RPMI7951 (cell line): ENCODE results near the gene ZBTB3. TPM values are rescaled to one million over a fixed set of nuclear protein-coding genes. Genes with fewer than 3 reads are reported as not detected.
A peak's percentile ranks its signal among the peaks of the same experiment; 100 is the strongest.
"Not testable (repeated sequence)": the region's sequence is repeated elsewhere in the genome, so short reads cannot be mapped to it uniquely, and the experiment has no call there.

Source experiments
- DNase-seq: peaks from one replicate; pipeline ENCODE4 v3.0.0-alpha.2; 2012; ENCODE audit warnings: low read depth
- total RNA-seq: library from RNA; depleted of rRNA; stranded (reverse); fragments of >200 nt; shearing (Covaris generic); gene quantifications from 2 replicates; pipeline ENCODE4 v1.2.3, GENCODE V29; 2014; rRNA removed

Gene ZBTB3
- 10.1 and 11.4 TPM in 2 replicates for total RNA-seq

- peak; percentile 100 for DNase-seq
Observed at GRCh38 chr11:62753736-62754603, at the start of gene ZBTB3. ZBTB3 (minus strand) TSS chr11:62754160; CDS start chr11:62753664, 496 bp downstream.

DNA sequence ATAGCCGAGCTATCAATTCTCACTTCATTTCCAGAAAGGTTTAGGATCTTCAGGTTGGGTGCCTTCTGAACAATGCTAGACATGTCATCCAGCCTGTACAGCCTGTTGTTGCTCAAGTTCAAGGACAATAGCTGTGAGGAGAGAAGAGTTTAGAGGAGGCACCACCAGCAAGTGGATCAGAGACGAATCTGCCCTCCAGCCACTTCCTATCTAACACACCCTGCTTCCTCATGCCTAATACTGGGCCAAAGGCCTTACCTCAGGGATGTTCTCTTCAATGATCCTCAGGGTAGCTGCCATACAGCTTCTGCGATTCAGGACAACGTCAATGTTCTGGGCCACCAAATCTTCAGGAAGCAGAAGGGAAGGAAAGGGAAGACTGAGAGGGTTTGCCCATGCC lies 47.1 kb upstream of the ZBTB3 start:
- DNase-seq: no peak

- no peak for DNase-seq
Observed at GRCh38 chr11:62799486-62799885, 45.5 kb upstream of the ZBTB3 start.

- DNase-seq: no peak
Observed at GRCh38 chr11:62796281-62796680, 42.3 kb upstream of the ZBTB3 start.

DNA sequence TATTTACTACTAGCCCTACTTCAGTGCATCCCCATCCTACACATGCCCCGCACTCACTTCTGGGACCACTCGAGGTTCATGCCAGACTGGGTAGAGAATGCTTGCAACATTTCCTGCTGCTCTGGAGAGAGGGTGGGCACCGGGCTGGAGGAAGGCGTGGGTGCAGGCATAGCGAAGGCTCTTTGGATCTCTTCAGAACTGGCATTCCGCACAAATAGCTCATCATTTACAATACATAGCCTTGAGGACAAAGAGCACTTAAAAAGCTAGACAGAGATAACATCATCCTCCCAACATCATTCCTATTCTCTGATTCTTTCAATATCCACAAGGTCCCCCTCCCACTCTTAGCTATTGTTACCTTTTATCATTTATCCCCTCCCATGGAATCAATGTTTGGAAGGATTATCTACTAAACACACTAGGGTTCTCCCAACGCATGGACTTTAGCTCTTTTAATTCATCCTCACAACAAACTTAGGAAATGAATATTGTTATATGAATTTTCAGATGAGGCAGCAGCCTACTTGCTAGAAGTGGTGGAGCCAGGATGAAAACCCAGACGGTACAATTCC lies 40.3 kb upstream of the ZBTB3 start:
- DNase-seq: no peak

DNA sequence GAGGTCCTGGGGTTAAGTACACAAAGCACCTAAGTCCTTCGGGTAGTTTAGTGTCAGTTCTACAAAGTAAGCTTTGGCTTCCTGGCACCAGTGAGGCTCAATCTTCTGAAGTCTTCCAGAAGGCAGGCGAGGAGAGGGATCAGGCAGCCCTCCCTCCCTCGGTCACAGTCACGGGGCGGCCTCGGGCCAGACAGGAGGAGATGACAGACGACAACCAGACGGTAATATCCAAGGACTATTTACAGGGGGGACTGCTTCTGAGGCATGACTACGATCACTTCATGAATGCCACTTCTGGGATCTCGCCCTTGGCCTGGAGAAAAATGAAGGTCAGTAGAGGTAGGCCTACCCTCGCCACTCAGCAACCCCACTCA lies 38.2 kb upstream of the ZBTB3 start:
- DNase-seq: no peak

- peak; percentile 79 for DNase-seq
Observed at GRCh38 chr11:62791501-62792201, 37.7 kb upstream of the ZBTB3 start, which contains the start of gene TMEM223. TMEM223 (minus strand) TSS chr11:62792006; CDS start chr11:62791994, 12 bp downstream.

GRCh38 chr11:62789576-62789975 lies 35.6 kb upstream of the ZBTB3 start:
- no peak for DNase-seq

GRCh38 chr11:62788991-62789390 lies 35.0 kb upstream of the ZBTB3 start:
- no peak for DNase-seq

- DNase-seq: peak; percentile 96
Observed at GRCh38 chr11:62787005-62787759, 33.2 kb upstream of the ZBTB3 start, which contains the start of gene TMEM179B. TMEM179B (plus strand) TSS chr11:62787402; CDS start chr11:62787432, 30 bp downstream.

DNA sequence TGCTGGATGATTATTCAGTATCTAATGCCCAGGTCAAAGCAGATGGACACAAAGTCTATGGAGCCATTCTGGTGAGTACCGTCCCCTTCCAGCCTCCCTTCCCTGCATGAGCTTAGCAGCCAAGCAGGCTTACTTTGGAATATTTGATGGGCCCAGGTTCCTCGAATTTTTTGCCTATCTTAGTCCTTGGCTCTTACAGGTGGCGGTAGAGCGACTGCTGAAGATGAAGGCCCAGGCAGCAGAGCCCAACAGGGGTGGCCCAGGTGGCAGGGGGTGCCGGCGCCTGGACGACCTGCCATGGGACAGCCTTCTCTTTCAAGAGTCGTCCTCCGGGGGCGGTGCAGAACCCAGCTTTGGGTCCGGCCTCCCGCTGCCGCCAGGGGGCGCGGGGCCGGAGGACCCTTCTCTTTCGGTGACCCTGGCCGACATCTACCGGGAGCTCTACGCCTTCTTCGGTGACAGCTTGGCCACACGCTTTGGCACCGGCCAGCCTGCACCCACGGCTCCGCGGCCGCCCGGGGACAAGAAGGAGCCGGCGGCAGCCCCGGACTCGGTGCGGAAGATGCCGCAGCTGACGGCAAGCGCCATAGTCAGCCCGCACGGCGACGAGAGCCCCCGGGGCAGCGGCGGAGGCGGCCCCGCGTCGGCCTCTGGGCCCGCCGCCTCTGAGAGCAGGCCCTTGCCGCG lies 32.5 kb upstream of the ZBTB3 start:
- peak; percentile 80 for DNase-seq

DNA sequence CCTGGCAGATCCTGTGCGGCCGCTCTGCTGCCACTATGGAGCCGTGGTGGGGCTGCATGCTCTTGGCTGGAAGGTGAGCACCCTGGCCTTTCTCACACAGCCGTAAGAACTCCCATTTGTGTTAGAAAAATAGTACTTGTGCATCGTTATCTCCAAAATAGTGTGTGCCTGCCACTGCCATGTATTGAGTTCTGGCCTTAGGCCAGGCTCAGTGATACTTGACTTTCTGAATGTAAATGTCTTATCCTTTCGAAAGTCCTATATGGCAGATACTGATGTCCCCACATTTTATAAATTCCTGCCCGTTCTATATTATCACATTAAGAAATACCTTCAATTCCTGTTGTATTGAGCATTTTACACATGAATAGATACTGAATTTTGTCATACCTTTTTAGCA lies 28.8 kb upstream of the ZBTB3 start:
- no peak for DNase-seq

DNA sequence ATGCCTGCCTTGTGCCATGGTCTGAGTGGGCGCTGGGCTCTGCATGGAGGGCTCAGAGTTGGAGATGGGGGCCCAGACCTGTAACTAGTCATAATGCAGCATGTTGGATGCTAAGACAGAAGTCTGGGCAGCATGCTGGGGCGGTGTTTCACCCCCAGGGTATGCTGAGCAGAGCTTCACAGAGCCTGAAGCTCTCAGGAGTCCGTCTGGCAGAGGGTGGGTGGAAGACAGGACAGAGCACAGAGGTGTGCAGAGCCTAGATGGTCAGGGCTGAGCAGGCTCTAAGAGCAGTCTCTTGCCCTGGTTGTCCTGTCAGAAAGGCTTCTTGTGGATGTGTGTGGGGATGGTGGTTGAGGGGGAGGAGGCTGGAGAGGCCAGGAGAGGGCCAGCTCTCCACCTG lies 24.5 kb upstream of the ZBTB3 start:
- no peak for DNase-seq

GRCh38 chr11:62777389-62777788 lies 23.4 kb upstream of the ZBTB3 start:
- no peak for DNase-seq

GRCh38 chr11:62775646-62776045 lies 21.7 kb upstream of the ZBTB3 start:
- no peak for DNase-seq

DNA sequence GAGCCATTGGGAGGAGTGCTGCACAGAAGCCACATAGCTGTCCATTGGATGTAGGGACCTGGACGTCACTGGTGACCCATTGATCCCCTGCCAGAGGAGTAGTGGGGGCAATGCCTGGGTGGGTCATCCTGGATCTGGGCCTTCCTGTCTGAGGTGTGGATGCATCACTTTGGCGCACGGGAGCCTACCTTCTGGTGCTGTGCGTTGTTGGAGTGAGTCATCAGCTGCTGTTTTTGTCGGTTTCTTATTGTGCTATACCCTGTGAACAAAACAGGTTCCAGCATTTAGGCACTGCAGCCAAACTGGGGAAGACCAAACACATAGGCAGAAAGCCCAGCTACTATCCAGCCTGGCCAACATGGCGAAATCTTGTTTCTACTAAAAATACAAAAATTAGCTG lies 20.4 kb upstream of the ZBTB3 start:
- no peak for DNase-seq

DNA sequence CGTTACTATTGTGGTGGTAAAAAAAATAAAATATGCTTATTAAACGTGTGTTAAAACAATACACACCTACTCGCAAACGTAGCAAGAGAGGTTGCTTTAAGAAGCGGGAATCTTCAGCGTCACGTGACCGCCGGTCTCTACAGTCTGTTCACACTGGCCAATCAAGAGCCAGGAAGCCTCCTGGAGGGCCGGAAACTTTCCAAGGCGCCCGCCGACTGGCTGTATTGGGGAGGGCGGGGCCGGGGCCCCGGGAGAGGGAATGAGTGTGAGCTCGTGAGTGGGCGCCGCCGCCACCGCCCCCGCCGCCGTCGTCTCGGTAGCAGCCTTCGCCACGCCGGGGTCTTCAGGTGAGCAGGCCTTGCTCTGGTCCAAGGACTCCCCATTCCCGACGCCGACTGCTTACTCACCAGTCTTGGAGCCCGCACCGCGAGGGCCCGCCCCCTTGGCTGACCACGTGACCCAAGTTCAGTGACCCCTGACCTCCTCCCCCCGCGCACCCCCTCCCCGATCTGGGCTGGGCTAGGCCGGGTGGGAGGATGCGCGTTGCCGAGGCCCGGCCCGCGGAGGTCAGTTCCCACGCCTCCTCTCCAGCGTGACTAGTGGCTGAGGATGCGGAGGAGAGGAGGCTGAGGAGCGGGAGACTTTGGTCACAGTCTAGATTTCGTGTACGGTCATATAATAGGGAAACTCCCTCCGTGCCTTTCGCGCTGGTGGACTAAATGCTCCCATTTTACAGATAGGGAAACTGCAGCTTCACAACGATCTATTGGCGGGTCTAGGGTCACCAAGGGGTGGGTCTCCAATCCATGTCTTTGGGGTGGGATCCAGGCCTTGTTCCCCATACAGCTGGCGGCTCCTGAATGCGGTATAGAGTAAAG lies 17.4 kb upstream of the ZBTB3 start, which contains the start of gene TAF6L:
Gene TAF6L, plus strand, starts transcription at position 253 of the 878 bp plus-strand sequence. CDS start 4,388 bp downstream, outside the sequence.
- peak; percentile 98 for DNase-seq

DNA sequence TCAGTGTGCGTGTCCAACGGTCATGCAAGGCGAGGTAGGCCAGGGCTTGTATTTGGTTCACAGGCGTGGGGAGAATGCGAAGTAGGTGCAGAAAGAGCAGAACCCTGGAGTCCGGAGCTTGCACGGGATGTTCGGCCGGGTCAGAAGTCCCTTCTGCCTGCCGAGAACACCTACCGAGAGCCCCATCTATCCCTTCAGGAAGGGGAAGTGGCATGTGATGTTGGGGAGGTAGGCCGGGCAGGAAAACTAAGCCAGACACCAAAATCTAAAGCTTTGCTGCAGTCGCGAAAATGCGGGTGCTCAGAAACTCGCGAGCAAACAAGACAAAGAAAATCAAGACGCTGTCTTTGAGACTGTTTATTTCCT lies 16.8 kb upstream of the ZBTB3 start:
- no peak for DNase-seq

DNA sequence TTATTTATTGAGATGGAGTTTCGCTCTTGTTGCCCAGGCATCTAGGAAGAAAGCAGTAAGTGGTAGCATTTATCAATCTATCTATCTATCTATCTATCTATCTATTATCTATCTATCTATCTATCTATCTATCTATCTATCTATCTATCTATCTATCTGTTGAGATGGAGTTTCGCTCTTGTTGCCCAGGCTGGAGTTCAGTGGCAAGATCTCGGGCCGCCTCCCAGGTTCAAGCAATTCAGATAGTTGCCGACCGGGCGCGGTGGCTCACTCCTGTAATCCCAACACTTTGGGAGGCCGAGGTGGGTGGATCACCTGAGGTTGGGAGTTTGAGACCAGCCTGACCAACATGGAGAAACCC lies 6.9 kb upstream of the ZBTB3 start:
- not testable (repeated sequence) for DNase-seq
